Peyer's patch (tissue), 4 donors: Measurements from ENCODE around the gene UMODL1.

Source experiments
- POLR2A ChIP-seq, 2 donors: fragments of 450-650 bp; IDR thresholded peaks; one replicate each; pipeline ENCODE4 v1.5.1; 2017; ENCODE audit warnings: antibody characterized with exemption in 2 of 2, mild to moderate bottlenecking in 2 of 2, moderate library complexity in 2 of 2
- TF ChIP-seq, protein P1 (sequence below), 6 experiments: fragments of 450-650 bp in 4 of 6; fragments of 200-600 bp in 2 of 6; sonication (generic) in 1 of 6; IDR thresholded peaks; one replicate each; pipeline ENCODE4 v1.5.1; 2017 to 2019; ENCODE audit warnings: antibody characterized with exemption in 6 of 6, mild to moderate bottlenecking in 3 of 6, moderate library complexity in 1 of 6

DNA sequence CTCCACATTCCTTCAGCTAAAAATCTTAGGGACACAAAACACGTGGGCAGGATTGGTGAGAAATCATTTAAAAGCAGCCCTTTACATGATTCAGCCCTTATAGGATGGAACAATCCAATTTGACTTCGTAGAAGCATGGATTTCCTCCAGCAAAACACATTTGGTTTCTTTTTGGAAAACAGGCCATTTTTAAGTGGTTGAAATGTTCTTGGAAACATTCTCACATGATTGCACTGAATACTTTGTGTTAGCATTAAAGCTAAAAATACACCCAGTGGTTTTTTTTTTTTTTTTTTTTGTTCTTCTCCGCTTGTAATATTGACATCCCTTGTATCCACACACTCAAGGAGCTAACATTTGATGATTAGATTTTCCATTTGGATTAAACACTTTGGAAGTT is 105.7 kb downstream of the UMODL1 start:
- TF ChIP-seq, protein P1, sequence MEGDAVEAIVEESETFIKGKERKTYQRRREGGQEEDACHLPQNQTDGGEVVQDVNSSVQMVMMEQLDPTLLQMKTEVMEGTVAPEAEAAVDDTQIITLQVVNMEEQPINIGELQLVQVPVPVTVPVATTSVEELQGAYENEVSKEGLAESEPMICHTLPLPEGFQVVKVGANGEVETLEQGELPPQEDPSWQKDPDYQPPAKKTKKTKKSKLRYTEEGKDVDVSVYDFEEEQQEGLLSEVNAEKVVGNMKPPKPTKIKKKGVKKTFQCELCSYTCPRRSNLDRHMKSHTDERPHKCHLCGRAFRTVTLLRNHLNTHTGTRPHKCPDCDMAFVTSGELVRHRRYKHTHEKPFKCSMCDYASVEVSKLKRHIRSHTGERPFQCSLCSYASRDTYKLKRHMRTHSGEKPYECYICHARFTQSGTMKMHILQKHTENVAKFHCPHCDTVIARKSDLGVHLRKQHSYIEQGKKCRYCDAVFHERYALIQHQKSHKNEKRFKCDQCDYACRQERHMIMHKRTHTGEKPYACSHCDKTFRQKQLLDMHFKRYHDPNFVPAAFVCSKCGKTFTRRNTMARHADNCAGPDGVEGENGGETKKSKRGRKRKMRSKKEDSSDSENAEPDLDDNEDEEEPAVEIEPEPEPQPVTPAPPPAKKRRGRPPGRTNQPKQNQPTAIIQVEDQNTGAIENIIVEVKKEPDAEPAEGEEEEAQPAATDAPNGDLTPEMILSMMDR (IDR thresholded peaks at IDR 0.05), result no peak
- TF ChIP-seq POLR2A (IDR thresholded peaks at IDR 0.05), result no peak
